ENCODE measurements around the gene RPP30.

RPP30 gene

DNA sequence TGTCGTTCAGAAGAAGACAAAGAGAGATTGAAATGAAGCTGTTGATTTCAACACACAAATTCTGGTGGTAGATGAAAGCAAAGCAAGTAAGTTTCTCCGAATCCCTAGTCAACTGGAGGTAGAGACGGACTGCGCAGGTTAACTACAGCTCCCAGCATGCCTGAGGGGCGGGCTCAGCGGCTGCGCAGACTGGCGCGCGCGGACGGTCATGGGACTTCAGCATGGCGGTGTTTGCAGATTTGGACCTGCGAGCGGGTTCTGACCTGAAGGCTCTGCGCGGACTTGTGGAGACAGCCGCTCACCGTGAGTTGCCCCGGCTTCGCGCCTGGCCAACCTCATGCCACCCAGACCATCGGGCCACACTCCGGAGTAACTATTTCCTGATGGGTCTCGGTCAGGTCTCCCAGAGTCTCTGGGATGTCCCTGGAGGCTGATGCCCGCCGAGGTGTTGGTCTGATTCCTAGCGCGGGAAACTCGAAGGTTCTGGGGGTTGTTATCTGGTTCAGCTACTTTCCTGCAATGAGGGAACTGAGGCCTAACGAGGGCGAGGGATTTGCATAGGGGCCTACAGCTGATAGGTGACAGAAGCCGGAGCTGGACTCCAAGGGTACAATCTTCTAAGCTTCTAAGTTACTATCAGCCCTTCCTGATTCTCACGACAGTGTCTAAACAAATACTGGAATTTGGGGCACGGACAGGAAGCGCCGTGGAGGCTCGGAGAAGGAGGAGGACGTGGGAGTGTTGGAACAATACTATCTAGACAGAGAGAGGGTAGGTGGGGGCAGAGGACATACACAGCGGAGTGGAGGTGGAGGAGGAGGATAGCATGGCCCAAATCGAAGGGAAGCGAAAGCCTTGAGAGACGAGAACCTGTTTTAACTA is at the start of gene RPP30:
Gene RPP30 (plus strand): TSS at position 209 of the 882 bp plus-strand sequence. CDS start 13 bp downstream, at position 222.
- DNase-seq (ENCODE audit: low spot score) = peak; percentile 83

DNA sequence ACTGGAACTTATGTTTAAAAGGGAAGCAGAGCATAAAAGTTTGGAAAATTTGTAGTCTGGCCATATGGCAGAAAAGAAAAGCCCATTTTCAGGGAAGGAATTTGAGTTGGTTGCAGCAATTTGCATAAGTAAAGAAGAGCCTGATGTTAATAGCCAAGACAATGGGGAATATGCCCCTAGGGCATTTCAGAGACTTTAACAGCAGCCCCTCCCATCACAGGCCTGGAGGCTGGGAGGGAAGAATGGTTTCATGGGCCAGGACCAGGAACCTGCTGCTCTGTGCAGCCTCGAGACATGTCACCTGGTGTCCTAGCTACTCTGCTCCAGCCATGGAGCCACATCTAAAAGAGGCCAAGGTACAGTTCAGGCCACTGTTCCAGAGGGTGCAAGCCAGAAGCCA is 49.3 kb upstream of the RPP30 start:
- DNase-seq (ENCODE audit: low spot score) = no peak

DNA sequence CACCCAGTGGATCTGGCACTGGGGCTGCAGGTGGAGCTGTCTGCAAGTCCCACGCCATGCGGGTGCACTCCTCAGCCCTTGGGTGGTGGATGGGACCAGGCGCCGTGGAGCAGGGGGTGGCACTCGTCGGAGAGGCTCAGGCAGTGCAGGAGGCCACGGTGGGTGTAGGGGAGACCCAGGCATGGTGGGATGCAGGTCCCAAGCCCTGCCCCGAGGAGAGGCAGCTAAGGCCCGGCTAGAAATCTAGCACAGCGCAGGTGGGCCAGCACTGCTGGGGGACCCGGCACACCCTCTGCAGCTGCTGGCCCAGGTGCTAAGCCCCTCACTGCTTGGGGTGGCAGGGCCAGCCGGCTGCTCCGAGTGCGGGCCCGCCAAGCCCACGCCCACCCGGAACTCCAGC is 39.7 kb upstream of the RPP30 start:
- no peak for DNase-seq (ENCODE audit: low spot score)

DNA sequence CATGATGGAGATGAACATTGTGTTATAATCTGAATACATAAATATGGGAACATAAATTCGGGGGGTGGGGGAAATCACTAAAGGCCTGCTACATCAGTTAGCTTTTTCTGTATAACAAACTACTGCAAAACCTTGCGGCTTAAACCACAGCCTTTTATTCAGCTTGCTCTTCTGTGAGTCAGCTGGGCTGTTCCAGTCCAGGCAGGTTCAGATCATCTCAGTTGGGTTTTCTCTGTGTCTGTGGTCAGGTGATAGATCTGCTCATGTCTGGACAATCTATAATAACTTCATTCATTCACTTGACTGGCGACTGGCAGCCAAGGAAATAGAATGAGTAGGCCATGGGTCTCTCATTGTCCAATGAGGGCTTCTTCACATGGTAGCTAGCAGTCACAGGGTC is 37.4 kb upstream of the RPP30 start:
- DNase-seq (ENCODE audit: low spot score) = no peak

DNA sequence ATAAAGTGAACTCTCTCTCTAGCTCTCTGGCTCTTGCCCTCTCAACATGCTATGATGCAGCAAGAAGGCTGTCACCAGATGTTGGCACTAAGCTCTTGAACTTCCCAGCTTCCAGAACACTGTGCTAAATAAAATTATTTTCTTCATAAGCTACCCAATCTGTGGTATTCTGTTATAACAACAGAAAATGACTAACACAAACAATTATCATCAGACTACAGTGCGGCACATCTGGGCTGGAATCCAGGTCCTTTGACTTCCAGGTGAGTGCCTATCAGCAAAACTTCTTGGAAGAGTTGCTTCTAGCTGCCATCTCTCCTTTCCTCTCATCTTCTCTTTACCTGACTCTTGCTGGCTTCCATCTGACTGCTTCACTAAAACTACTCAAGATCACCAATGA is 34.3 kb upstream of the RPP30 start:
- no peak for DNase-seq (ENCODE audit: low spot score)

DNA sequence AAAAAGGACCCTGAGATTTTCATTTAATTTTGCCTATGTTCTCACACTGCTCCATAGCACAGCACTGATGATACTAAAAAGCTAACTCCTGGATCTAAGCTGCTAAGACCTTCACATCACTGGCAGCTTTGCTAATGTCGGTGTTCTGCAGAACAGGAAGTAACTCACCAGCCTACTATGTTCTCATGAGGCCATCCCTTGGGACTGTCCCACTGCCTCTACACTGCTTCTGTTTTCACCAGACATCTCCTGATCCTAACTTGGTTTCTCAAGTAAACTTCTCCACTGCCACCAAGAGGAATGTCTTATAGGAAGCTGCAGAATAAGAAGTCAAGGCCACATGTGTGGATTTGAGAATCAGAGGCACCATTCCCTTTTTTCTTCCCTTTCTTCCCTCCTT is 29.0 kb upstream of the RPP30 start:
- DNase-seq (ENCODE audit: low spot score) = no peak

DNA sequence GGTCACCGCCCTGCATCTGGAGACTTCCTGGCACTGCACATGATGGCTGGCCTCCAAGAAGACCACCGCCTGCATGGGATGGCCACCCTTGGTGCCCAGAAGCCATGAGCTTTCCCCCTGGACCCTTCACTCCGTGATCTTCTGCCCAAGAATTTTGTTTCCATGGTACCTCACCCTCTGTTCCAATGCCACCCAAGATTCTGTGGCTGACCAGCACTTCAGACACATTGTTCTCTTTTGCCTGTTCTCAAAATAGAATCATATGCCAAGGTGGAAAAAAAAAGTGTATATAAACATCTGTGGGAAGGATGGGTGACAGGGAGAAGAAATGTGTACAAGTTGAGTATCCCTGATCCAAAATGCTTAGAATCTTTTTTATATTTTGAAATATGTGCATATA is 26.0 kb upstream of the RPP30 start:
- DNase-seq (ENCODE audit: low spot score) = no peak

DNA sequence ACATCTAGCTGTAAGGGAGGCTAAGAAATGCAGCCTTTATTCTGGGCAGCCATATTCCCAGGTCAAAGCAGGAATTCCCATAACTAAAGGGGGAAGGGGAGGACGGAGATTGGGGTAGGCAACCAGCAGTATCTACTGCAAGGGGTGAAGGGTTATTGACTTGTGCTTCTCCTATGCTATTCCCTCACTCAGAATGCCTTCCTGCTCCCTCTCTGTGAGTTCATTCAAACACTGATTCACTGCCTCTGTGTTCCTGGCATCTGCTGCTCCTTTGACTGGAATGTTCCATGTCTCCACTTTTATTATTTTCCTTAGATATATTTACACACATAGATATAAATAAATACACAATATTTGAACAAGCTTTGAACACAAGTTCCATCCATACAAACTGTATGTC is 25.0 kb upstream of the RPP30 start:
- DNase-seq (ENCODE audit: low spot score) = no peak

DNA sequence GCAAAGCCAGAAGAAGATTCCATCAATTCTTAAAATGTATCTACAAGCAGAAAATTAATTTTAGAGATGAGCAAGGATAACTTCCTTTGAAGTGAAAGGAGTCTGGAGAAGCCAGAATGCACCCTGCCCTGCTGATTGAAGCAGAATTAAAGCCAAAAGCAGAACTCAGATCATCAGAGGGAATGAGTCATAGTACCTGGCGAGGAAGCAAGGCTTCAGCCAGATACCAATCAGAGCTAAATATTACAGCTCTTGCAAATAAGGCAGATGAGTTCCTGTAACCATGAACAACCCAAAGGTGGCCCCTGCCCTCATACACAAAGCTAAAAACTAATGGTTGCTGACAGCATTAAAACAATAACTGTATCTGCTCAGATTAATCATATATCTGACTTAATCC is 24.3 kb upstream of the RPP30 start:
- DNase-seq (ENCODE audit: low spot score) = no peak

DNA sequence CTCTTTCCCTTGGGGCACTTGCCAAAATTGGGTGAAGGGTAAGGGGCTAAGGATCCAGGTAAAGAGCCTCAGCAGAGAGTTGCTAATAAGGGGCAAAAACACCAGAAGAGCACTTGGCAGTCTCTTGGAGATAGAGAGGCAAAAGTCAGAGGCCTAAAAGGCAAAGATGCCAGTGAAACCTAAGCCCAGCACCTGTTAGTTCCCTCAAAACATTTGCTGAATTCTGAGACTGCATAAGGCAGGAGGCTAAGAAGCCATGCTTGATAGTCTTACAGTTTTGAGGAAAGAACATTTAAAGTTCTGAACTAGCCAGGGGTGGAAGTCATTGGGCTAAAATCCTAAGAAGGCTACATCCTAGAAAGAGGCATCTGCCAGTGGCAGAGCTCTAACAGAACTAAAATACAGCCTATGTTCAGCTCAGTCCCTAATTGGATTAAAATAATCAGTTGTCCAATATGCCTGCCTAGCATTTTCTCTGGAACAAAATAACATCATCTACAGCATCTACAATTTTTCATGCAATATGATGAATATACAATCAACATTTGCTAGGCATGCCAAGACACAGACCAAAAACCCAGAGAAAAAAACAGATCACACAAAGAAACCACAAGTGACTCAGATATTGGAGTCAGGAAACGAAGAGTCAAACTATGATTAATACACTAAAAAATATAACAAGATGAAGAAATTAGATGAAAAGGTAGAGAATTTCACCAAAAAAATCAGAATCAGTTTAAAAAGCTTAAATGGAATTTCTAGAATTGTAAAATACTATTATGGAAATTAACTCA is 21.6 kb upstream of the RPP30 start:
- DNase-seq (ENCODE audit: low spot score) = no peak

DNA sequence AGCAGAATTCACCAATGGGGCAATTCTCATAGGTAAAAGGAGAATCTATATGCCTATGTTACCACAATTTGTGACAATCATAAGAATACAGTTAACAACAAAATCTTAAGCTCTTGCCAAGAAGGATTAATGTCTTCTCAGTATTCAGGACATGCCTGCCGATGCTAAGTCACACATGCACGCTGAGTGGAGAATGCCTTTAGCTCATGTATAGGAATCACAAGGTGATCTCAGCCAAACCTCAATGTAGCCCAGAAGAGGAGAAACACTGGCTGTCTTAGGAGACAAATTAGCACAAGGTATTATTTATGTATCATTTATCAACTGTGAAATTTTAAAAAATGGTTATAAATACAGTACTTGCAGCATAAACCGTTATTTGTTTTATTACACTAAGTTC is 16.6 kb upstream of the RPP30 start:
- DNase-seq (ENCODE audit: low spot score) = no peak

DNA sequence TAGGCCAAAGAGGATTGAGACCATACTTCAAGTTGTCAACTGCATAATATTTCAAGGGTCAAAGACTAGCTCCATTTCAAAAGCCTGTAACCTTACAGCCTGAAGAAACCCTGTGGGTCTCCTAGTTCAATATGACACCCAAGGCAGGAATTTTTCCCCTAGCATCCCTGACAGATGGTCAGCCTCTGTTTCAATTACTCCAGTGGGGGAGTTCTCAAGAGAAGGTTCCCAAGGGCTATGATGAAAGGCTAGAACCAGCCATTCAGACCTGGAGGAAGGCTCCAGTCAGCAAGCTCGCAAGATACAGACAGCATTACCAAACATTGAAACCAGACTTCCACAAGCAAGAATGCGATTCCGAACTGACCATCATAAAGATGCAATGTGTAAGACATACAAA is 15.5 kb upstream of the RPP30 start:
- no peak for DNase-seq (ENCODE audit: low spot score)

DNA sequence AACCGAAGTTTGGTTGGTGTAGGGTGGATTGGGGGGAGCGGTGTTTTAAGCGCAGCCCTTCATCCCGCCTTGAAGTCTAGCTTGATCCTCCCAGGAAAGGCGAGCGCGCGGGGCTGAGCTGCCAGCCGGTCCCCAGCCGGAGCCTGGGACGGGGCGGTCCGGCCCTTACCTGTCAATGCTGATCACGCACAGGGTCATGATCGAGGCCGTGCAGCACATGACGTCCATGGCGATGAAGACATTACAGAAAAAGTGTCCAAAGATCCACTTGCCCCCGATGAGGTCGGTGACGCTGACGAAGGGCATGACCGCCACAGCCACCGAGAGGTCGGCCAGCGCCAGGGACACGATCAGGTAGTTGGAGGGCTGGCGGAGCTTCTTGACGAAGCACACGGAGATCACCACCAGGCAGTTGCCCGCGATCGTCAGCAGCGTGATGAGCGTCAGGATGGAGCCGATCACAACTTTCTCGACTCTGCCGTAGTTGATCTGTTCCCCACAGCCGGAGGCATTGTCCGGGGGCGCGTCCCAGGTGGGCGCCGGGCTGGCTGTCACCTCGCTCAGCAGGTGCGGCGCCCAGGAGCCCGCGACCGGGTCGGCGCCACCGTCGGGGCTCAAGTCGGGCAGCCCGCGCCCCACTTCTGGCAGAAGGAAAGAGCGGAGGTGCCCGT is 14.7 kb upstream of the RPP30 start:
- no peak for DNase-seq (ENCODE audit: low spot score)

DNA sequence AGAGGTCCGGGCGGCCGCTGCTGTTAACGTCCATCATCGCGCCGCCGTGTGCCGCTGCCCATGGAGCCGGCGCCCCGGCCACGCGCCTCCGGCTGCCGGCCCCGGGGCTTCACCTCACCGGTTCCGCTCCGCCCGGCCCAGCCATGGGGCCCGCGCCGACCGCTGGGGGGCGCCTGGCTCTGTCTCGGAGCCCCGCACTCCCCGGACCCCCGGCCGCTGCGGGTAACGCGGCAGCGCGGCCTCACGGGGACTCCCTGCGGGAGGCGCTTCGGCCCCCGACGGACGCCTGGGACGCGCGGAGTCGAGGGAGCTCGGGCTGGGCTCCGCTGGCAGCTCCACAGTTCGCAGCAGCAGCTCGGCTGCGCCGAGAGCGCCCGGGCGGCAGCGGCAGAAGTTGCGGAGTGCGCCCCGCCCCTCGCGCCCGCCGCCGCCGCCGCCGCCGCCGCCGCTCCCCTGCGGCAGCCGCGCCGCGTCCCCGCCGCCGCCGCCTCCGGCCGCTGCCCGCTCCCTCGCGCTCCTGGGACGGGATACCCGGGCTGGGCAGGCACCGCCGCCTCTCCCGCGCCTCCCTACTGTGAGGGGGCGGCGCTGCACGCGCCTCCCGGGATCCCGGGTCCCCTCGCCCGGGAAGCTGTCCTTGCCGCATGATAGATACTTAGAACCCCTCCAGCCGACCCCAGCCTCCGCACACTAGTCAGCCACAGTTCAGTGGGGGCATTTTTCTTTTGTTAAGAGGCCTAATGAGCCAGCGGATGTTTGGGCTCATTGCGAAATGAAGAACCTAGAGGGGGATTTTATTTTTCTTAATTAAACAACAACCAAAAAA is 13.9 kb upstream of the RPP30 start, which contains the start of gene HTR7:
Gene HTR7 (minus strand): TSS at position 405 of the 826 bp plus-strand sequence. CDS start 368 bp downstream, at position 37.
- DNase-seq (ENCODE audit: low spot score) = peak; percentile 24

DNA sequence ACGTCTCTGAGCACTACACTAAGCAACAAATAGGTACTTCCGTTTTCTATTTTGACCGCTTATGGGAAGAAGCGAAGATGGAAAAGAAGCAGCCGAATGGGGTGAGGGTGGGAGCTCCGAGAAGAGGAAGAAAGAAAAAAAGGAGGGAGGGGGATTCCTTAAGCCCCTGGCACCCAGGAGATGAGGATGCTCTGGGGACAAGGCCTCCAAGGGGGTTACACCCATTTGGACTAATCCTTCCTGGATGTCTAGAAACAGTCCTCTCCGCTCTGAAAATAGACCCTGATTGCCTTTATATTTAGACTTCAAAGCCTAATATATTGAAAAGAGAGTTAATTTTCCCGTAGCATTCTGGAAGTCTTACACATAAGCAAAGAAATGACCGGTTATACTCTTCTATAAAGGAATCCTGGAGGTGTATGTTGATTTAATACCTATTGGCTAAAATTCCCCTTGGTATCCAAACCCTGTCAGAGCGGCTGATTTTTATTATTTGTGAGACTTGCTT is 13.3 kb upstream of the RPP30 start:
- DNase-seq (ENCODE audit: low spot score) = no peak

DNA sequence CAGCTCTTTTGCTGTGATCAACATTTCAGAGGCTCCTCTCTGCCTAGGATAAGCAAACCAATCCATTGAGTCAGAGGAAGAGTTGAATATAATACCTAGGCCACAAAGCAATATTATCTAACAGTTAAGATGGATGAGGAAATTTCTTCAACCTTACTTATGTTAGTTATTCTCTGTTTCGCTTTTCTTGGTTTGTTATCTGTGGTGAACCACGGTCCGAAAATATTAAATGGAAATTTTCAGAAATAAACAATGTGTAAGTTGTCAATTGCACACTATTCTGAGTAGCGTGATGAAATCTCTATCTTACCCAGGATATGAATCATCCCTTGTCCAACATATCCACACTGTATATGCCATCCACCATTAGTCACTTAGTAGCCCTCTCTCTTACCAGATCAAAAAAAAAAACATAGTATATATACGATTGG is 12.4 kb upstream of the RPP30 start:
- DNase-seq (ENCODE audit: low spot score) = no peak

DNA sequence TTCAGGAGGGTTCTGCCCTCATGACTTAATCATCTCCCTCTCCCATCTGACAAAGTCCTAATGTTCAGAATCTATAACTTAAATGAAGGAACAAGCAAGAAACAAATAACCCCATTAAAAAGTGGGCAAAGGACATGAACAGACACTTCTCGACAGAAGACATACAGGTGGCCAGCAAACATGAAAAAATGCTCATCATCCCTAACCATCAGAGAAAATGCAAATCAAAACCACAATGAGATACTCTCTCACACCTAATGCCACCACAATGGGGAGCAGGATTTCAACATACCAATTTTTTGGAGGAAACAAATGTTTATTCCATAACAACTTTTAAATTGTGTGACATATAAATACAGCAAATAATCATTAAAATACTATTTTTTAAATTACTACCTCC is 11.0 kb upstream of the RPP30 start:
- DNase-seq (ENCODE audit: low spot score) = no peak

DNA sequence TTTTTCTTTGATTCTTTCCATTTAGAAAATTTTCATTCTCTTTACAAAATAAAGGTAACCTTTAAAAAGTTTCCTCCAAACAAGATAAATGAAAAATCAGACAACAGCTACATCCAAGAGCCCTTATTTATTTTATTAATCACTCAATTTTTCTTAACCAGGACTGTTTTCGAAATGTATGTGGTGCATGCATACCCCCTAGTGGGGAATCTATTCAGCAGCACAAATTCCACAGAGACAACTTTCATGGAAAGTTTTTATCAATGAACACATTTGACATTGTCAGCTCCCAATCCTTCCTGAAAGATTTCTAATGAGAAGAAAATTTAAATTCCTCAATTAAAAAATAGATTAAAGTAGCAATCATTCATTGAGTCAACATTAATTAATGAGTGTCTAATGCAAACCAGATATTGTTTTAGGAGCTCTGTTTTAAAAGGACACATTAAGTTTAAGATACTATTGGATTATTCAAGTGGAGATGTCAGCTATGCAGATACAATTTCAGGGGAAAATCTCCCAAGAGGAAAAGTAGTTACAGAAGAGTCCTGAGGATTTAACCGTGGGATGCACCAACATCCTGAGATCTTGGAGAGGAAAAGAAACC is 8.8 kb upstream of the RPP30 start:
- DNase-seq (ENCODE audit: low spot score) = no peak

DNA sequence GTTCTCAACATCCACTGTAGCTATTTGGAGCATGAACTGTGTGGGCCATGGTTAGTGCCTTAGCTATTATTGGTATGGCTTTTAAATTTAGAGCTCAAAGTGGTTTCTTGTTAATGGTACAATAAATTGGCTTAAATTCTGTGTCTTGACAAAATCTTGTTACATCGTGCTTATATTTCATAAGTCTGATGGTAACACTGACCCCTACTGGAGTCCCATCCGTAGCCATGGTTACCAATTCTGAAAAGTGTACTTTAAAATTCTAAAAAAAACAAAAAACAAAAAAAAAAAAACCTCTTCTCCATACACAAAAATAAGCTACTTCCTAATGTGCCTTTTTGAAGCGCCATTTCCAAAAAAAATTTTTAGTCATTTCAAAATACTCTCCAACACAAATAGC is 6.4 kb upstream of the RPP30 start:
- DNase-seq (ENCODE audit: low spot score) = no peak

DNA sequence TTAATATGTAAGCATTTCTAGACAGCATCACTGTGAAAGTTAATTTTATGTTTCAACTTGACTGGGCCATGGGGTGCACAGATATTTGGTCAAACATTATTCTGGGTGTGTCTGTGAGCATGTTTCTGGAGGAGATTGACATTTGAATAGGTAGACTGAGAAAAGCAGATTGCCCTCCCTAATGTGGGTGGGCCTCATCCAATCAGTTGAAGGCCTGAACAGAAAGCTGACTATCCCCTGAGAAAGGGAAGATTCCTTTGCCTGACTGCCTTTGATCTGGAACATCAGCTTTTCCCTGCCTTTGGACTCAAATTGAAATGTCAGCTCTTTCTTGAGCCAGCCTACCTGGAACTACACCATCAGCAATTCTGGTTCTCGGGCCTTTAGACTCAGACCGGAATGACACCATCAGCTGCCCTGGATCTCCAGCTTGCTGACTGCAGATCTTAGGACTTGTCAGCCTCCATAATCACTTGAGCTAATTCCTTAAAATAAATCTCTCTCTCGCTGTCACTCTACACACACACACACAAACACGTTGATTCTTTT is 5.7 kb upstream of the RPP30 start:
- DNase-seq (ENCODE audit: low spot score) = no peak

DNA sequence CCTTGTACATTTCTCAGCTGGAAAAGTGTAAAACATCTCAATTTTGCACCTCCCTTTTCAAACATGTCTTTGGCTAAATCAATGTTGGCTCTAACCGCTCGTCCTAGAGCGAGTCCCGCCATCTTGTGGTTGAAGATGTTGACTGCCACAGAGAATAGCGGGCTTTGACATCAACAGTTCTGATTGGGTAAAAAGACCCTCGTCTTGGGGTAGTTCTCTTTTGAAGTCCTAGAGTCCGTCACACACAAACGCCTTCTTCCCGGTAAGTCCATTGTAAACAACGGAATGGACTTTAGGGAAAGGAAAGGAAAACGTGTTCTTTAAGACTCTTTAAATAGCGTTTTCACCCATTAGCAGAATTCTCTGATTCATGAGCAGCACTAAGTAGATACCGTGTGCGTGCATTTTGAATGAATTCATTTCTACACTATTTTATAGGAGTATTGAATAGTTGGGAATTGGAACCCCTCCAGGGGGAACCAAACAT is 452 bp upstream of the RPP30 start:
- peak; percentile 73 for DNase-seq (ENCODE audit: low spot score)

Data from globus pallidus (tissue), 1 donor.